Body of pancreas (tissue), 4 donors: ENCODE data around the gene ODAD3. TPM values are rescaled to one million over a fixed set of nuclear protein-coding genes. Genes with fewer than 3 reads are reported as not detected.

ENCODE experiments used
- ATAC-seq: fragments of 150-250 bp; one replicate; pipeline ENCODE4 v1.9.1; 2016
- DNase-seq, 4 donors: peaks; one replicate each; pipeline ENCODE4 v3.0.0-alpha.2; 2019
- H3K27ac ChIP-seq, 4 donors: fragments of 200-600 bp; sonication (generic); 1 replicate in 3 of 4; 2 replicates in 1 of 4; pipeline versions ENCODE4 v1.5.1 to v1.6.1; 2016 to 2019; ENCODE audit warnings: mild to moderate bottlenecking in 1 of 4, mixed read lengths in 1 of 4, moderate library complexity in 1 of 4
- H3K27me3 ChIP-seq, 2 donors: fragments of 200-600 bp; sonication (generic); one replicate each; pipeline ENCODE4 v1.6.0; 2016; ENCODE audit warnings: mild to moderate bottlenecking in 1 of 2
- H3K36me3 ChIP-seq, 2 donors: fragments of 200-600 bp; sonication (generic); replicated peaks in 1 of 2; 2 replicates each; pipeline ENCODE4 v1.5.1; 2016; ENCODE audit warnings: low read depth in 2 of 2; ENCODE audit not compliant: insufficient read depth in 1 of 2
- H3K4me1 ChIP-seq: fragments of 200-600 bp; sonication (generic); one replicate; pipeline ENCODE4 v1.6.0; 2016
- H3K4me3 ChIP-seq, 2 donors: fragments of 200-600 bp; sonication (generic); 1 replicate in 1 of 2; 2 replicates in 1 of 2; pipeline ENCODE4 v1.5.1; 2016 to 2019
- H3K9me3 ChIP-seq, 3 donors: fragments of 200-600 bp; sonication (generic); 1 replicate in 2 of 3; 2 replicates in 1 of 3; pipeline ENCODE4 v1.5.1; 2016
- POLR2A ChIP-seq, 3 donors: fragments of 450-650 bp; IDR thresholded peaks; one replicate each; pipeline ENCODE4 v1.6.1; 2016; ENCODE audit warnings: antibody characterized with exemption in 3 of 3, mild to moderate bottlenecking in 2 of 3
- WGBS, 2 donors: methylation state at CpG; one replicate each; pipeline ENCODE4 v1.1.5; 2017; 5-methylcytosine and 5-hydroxymethylcytosine counted together
- intact Hi-C: fragments of 100-400 bp; cut with DNase I; formaldehyde crosslinking; loops from one replicate; pipeline ENCODE4 v1.15.1; 2023
- total RNA-seq, 2 donors: library from RNA; depleted of rRNA; stranded (reverse); fragments of >200 nt; gene quantifications; one replicate each; pipeline ENCODE4 v1.1.0, GENCODE V29; 2016
- TF ChIP-seq, protein P1 (sequence below), 7 experiments: fragments of 450-650 bp in 4 of 7; fragments of 200-600 bp in 3 of 7; sonication (generic) in 3 of 7; IDR thresholded peaks; one replicate each; pipeline ENCODE4 v1.5.1; 2016 to 2019; ENCODE audit warnings: antibody characterized with exemption in 7 of 7

ODAD3 gene
- total RNA-seq, 2 donors from 2014 or later = 0.26 TPM; not detected in 1

GRCh38 chr19:11420429-11421370 is 14.2 kb downstream of the ODAD3 start:
- intact Hi-C loops = no loop called here
- WGBS, 2 donors = 29 to 60% methylated on average over 18 to 45 of the region's 46 CpGs
- no peak overlapping the region for H3K27ac ChIP-seq
- no peaks in the 10 kb centered on the region for H3K27me3 ChIP-seq
- peaks cover 44% of the 10 kb centered on the region for H3K4me1 ChIP-seq
- no peaks in the 10 kb centered on the region for H3K36me3 ChIP-seq
- TF ChIP-seq, protein P1, sequence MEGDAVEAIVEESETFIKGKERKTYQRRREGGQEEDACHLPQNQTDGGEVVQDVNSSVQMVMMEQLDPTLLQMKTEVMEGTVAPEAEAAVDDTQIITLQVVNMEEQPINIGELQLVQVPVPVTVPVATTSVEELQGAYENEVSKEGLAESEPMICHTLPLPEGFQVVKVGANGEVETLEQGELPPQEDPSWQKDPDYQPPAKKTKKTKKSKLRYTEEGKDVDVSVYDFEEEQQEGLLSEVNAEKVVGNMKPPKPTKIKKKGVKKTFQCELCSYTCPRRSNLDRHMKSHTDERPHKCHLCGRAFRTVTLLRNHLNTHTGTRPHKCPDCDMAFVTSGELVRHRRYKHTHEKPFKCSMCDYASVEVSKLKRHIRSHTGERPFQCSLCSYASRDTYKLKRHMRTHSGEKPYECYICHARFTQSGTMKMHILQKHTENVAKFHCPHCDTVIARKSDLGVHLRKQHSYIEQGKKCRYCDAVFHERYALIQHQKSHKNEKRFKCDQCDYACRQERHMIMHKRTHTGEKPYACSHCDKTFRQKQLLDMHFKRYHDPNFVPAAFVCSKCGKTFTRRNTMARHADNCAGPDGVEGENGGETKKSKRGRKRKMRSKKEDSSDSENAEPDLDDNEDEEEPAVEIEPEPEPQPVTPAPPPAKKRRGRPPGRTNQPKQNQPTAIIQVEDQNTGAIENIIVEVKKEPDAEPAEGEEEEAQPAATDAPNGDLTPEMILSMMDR (IDR thresholded peaks at IDR 0.05) = no peak
- no peak for TF ChIP-seq POLR2A (IDR thresholded peaks at IDR 0.05)
- ATAC-seq (no peak), DNase-seq (peak in 3 of 4 donors; percentile 16 to 33 (median 29))
- H3K9me3 ChIP-seq = no peaks in the 10 kb centered on the region
- H3K4me3 ChIP-seq = no peak overlapping the region

- no peaks in the 10 kb centered on the region for H3K36me3 ChIP-seq
- WGBS, 2 donors = 0 to 2% methylated on average over 9 to 63 of the region's 72 CpGs
- ATAC-seq (peak; percentile 73), DNase-seq (peak; percentile 52 to 72 (median 63))
- H3K4me3 ChIP-seq = peak within 1 kb of the TSS; percentile 39 to 55
- H3K4me1 ChIP-seq = peaks cover 41% of the 10 kb centered on the region
- no peaks in the 10 kb centered on the region for H3K27me3 ChIP-seq
- intact Hi-C loops = no loop called here
- TF ChIP-seq, protein P1 (IDR thresholded peaks at IDR 0.05) = peak in 3 of 7 experiments; percentile 19 to 23 (median 21)
- peak in 2 of 3 donors; percentile 52 to 53 for TF ChIP-seq POLR2A (IDR thresholded peaks at IDR 0.05)
- H3K27ac ChIP-seq = peak within 1 kb of the TSS; percentile 75 to 84 (median 81)
- no peaks in the 10 kb centered on the region for H3K9me3 ChIP-seq
Observed at GRCh38 chr19:11418549-11419506, 16.1 kb downstream of the ODAD3 start, which contains the start of gene RGL3. Gene RGL3, minus strand, starts transcription at chr19:11419314. Its CDS starts 36 bp downstream, at chr19:11419278.

DNA sequence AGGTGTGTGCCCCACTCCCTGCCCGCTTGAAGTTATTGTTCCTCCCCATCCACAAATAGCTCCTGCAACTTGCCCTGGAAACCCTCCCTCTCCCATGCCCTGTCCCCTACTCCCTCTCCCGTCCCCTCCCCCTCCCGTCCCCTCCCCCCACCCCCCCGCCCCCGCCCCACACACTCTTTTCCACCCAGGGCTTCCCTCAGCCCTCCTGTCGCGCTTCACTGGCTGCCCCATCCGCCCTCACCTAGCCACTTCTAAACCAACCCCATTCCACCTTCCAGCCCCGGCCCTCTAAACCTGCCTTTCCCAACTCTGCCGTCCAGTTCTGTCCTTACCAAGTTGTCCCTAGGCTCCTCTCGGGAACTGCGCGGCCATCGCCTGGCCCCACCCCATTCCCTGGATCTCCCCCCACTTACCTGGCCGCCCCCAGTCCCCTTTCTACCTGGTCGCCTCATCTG is 16.8 kb downstream of the ODAD3 start:
- H3K36me3 ChIP-seq = no peaks in the 10 kb centered on the region
- TF ChIP-seq POLR2A (IDR thresholded peaks at IDR 0.05) = no peak
- TF ChIP-seq, protein P1 (IDR thresholded peaks at IDR 0.05) = no peak
- no peak for DNase-seq
- WGBS, 2 donors = 4 to 10% methylated on average over 12 to 16 of the region's 16 CpGs
- no peaks in the 10 kb centered on the region for H3K9me3 ChIP-seq
- peak overlapping the region; percentile 39 to 55 for H3K4me3 ChIP-seq
- intact Hi-C loops = no loop called here
- no peak for ATAC-seq
- H3K27ac ChIP-seq = peak overlapping the region; percentile 75 to 84 (median 81)
- H3K27me3 ChIP-seq = no peaks in the 10 kb centered on the region
- peaks cover 37% of the 10 kb centered on the region for H3K4me1 ChIP-seq

DNA sequence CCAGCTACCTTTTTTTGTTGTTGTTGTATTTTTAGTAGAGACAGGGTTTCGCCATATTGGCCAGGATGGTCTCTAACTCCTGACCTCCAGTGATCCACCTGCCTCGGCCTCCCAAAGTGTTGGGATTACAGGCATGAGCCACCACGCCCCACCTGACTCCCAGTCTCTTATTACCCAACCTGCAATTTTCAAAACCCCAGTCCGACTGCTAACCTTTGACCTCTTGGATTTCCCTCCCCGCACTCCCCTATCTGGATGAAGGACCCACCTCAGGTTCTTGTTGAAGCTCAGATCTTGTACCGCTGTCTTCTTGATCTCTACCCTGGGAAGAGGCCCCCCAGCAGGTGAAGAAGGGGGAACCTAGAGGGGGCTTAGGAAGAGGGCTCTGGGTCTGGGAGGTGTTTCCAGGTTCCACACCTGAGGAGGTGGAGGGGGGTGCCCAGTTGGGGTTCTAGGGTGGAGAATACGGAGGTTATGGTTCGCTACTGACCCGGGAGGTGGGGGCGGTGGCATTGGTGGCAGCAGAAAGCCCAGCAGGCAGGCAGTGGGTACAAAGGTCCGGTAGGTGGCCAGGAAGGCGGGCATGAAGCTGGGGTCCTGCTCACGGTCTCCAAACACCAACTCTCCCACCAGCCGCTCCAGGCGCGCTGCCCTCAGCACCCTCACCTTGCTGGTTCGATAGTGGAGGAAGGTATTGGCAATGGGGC is 18.4 kb downstream of the ODAD3 start:
- H3K36me3 ChIP-seq = no peaks in the 10 kb centered on the region
- WGBS, 2 donors = 94 to 95% methylated on average over 17 of the region's 17 CpGs
- ATAC-seq (no peak), DNase-seq (no peak)
- no peaks in the 10 kb centered on the region for H3K27me3 ChIP-seq
- no peak overlapping the region for H3K4me3 ChIP-seq
- H3K4me1 ChIP-seq = peaks cover 21% of the 10 kb centered on the region
- intact Hi-C loops = no loop called here
- no peak overlapping the region for H3K27ac ChIP-seq
- no peaks in the 10 kb centered on the region for H3K9me3 ChIP-seq
- no peak for TF ChIP-seq POLR2A (IDR thresholded peaks at IDR 0.05)
- TF ChIP-seq, protein P1 (IDR thresholded peaks at IDR 0.05) = no peak
